ENCODE data around the gene ATP10A.

ATP10A gene

DNA sequence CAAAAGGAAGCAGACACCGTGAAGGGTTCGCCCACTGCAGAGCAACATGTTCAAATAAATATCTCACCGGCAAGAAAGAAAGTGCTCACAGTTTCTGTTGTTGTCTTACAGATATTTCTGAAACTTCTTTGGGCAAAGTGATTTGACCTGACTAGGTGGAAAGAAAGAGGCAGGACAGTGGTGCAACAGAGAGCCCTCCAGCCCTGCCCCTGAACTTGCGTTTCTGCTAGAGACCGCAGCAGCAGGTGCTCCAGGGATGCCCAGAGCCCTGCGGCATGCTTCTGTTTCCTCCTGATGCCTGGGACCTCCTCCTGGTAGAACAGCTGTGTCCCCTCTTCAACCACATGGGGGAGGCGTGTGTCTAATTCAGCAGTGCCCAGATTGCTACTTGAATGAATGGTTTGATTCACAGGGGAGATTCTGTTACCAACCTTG, 123.4 kb downstream of the ATP10A start:
- DNase-seq (ENCODE audit: low read depth) = no peak

GRCh38 chr15:25738171-25738965, 124.8 kb downstream of the ATP10A start:
- DNase-seq (ENCODE audit: low read depth) = no peak

DNA sequence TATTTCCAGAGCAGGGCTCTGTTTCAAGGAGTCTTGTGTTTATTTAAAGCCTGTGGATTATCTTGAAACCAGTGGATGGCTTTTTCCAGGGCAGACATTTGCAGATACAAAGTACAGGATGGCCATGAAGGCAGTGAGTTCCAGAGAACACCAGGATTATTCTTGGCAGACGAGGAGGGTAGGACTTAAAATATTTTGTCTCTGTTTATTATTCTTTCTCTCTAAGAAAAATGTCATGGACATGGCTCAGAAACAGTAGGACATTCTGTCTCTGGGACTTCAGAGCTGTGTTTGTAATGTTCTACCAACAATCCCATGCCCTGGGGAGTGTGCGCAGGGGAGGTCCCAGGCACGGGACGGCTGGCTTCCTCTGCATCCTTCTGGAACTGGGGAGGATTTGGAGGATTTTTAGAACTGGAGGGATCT, 125.9 kb downstream of the ATP10A start:
- DNase-seq (ENCODE audit: low read depth) = no peak

- no peak for DNase-seq (ENCODE audit: low read depth)
Measured at GRCh38 chr15:25736461-25736860, 126.7 kb downstream of the ATP10A start.

DNA sequence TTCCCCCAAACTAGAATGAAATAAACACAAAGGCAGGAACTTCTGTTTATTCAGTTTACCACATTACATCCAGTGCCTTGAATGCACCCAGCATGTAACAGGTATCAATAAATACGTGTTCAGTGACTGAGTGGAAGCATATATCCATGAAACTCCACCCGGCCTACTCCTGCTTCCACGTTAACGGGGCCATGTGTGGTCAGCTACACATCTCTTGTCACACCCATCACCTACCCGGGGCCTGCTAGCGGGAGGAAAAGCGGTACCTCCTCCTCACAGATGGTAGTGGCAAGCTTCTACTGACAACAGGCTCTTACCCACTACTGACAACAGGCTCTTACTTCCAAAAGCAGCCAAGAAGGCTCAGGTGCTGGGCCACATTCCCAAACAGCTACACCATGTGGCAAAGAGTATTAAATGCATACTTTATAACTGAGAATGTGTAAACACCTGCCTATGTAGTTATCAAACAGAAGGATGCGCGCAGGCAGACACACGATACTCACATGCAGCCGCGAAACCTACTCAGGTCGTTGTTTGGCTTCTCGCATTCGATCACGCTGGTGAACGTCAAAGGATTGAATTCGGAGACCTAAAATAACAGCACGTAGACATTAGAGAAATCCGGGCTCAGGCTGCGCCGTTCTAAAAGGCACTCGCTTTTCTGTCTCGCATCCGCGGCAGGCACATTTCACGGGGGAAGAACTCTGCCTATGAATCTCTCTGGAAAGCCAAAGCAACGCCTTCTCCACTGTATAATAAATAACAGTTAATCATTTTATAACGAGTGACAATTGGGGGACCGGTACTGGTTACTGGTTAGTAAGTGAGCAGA, 127.4 kb downstream of the ATP10A start:
- DNase-seq (ENCODE audit: low read depth) = no peak

GRCh38 chr15:25734680-25735355, 128.3 kb downstream of the ATP10A start:
- no peak for DNase-seq (ENCODE audit: low read depth)

DNA sequence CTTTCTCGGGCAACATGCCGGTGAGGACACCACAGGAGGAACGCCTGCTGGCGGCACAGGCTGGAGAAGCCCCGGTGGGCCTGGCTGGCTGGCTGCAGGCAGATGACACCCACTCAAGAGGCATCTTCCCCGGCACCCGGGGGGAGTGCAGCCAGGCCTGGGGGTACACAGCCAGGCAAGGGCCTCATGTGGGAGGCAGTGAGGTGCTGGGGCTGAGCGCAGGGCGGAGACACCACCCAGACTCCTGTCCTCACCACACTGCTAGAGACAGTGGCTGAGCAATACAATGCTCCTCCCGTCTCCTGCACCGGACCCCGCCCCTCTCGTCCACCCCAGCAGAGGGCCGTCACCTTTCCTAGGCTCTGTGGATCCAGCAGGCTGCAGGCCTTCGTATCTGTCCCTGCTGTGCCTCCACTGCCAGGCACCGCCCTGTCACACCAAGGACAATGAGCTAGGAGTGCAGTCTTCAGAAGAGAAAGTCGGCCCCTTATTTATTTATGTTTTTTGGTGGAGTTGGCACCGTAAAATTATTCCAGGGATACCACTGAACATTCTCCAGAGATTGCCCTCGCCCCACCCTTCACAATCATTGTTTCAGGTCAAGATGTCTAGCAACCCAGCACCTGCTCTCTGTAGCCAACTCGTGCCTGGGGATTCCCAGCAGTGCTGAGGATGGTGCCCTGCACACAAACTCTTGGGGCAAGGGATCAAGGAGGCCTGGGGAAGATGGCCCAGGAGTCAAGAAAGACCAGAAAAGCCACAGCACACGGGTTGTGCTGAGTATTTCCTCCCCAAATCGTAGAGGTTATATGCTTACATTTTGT, 129.1 kb downstream of the ATP10A start:
- no peak for DNase-seq (ENCODE audit: low read depth)

DNA sequence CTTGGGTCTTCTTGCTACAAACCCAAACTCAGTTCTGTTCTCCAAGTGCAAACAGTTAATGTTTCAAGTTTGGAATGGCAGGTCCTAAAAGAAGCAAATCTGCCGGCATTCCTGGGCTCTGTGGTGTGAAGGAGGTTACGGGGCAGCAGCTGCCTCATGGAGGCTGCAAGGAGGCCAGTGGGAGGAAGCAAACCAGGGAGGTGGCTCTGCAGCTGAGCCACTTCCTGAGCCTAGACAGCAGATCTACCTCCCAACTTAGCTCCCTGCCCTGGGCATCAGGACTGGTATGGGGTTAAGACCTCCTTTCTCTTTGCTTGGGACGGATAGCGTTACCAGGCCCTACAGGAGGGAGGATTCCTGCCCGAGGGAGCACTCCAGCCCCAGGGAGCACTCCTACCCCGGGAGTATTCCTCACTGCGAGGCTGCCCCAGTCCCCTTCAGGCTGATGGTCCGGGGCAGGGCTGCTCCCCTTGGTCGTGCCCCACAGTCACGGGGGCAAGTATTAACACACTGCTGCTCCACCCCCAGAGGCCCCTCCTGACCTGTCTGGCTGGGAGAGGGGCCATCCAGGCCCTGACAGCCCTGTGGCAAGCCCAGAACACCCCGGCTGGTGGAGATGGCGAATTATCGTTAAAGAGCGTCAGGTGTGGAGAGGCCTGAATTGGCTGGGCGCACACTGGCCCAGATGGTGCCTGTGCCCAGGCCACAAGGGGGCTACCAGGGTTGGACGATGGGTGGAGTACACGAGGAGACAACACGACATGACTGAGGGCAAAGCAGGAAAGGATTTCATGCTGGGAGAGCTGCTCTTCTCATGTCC, 129.9 kb downstream of the ATP10A start:
- DNase-seq (ENCODE audit: low read depth) = no peak

DNA sequence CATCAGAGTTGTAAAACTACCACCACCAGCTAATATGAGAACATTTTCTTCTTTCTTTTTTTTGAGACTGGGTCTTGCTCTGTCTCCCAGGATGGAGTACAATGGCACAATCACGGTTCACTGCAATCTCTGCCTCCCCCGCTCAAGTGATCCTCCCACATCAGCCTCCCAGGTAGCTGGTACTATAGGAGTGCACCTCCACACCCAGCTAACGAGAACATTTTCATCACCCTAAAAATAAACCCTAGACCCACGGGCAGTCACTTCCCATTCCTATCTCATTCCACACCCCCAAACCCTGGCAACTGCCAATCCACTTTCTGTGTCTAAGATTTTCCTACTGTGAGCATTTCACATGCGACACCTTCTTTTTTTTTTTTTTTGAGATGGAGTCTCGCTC, 130.9 kb downstream of the ATP10A start:
- no peak for DNase-seq (ENCODE audit: low read depth)

DNA sequence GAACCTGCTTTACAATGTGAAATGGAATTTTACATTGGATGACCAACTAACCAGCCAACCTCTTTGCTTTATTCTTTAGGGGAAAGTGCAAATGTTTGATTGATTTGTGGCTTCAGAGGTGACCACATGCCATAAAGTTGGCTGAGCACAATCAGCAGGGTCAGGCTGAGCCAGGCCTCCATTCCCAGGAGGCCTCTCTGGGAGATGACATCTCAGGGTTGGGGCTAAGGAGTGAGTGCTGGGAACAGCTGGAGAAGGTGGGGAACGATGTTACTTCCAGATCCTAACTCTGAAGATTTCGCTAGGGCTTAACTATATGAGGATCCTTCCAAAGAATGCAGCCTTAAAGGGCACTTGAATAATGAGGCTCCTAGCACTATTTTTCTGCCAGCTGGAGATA, 131.7 kb downstream of the ATP10A start:
- no peak for DNase-seq (ENCODE audit: low read depth)

DNA sequence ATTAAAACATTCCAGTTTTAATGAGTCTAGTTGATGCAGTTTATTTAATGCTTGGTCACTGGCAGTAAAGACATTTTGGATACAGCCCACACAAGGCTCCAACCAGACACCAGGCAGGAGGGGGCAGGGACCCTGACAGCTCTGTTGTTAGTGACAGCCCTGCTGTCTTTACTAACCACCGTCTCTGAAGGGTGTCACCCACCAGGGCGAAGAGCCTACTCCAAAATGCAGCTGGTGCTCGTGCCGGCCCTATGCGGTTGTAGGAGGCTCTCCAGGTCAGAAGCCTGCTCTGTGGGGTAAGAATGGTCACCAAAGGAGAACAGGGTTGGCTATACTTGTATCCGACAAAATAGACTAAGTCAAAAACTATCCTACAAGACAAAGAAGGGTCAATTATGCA, 132.2 kb downstream of the ATP10A start:
- no peak for DNase-seq (ENCODE audit: low read depth)

- DNase-seq (ENCODE audit: low read depth) = no peak
Measured at GRCh38 chr15:25728816-25729215, 134.3 kb downstream of the ATP10A start.

DNA sequence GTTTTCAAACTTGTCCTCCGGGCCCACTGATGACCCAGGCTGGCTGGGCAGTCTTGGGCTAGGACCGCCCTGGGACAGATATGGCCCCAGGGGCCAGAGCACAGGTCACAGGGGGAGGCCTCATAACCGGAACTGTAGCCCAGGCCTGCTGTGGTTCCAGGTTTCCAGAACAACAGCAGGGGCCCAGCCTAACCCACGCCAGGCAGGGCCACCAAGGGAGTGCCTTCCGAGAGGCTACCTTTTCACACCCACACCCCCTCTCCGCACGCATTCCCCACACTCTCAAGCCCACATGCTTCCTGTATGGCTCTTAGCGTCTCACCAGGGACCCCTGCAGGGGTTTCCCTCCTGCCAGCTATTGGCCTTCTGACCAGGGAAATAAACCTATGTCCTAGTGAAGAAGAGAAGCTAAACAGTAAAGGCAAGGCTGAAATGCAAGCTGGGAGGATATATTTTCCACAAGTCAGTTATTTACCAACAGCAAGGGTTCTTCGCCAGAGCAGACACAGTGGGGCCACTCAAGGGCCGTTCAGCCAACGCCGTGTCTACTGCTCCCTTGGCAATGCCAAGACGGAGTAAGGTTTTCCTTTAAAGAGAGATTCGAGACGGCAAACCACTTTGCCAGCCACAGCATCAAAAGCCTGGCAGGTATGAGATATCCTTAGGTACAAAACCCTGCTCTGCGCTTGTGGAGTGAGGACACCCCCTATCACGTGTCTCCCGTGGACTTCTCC, 135.1 kb downstream of the ATP10A start:
- no peak for DNase-seq (ENCODE audit: low read depth)

DNA sequence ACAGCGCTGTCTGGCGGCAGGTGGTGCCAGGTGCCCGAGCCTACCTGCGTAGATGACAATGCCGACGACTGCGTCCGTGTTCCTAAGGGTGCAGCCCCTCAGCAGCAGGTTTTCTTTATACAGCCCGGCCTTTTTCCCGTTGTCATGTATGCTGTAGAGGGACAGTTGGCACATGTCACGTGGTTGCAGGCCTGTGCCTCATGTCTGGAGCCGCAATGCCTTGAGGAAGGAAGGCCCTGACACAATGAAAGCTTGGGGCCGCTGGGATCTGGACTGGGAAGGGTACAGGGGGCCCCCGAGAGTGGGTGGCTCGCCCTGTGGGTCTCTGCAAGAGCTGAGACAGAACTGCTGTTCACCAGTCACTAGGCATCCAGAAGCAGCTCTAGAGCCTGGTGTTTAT, 136.0 kb downstream of the ATP10A start:
- DNase-seq (ENCODE audit: low read depth) = no peak

GRCh38 chr15:25725758-25726157, 137.4 kb downstream of the ATP10A start:
- DNase-seq (ENCODE audit: low read depth) = no peak

DNA sequence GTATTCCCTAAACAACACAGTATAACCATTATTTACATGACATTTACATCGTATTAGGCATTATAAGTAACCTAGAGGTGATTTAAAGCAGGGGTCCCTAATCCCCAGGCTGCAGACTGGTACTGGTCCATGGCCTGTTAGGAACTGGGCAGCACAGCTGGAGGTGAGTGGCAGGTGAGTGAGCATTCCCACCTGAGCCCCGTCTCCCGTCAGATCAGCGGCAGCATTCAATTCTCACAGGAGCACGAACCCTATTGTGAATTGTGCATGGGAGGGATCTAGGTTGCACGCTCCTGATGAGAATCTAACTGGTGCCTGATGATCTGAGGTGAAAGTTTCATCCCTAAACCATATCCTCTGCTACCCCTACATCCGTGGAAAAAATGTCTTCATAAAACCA, 138.2 kb downstream of the ATP10A start:
- no peak for DNase-seq (ENCODE audit: low read depth)

GRCh38 chr15:25721605-25721955, 141.5 kb downstream of the ATP10A start:
- no peak for DNase-seq (ENCODE audit: low read depth)

GRCh38 chr15:25719101-25719985, 143.8 kb downstream of the ATP10A start:
- no peak for DNase-seq (ENCODE audit: low read depth)

DNA sequence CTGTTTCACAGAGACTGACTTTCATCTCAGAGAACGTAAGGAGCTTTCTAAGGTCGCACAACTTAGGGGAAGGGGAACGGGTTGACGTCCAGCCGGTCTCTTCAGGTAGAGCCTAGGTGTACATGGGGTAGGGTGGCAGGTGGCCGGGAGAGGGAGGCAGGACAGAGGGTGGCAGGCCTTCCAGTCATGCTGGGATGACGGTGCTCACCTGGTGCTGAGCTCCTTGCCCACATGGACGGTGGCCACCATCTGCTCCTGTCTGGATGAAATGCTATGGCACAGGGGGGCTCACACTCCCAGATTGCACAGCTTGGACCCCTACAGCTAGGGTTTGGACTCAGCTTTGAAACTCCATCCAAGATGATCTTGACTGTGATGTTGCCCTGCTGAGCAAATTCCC, 144.5 kb downstream of the ATP10A start:
- no peak for DNase-seq (ENCODE audit: low read depth)

Data from GM04504 (cell line).